Neural crest cell (in vitro differentiated cells): ENCODE measurements around the gene THAP10. TPM values are rescaled to one million over a fixed set of nuclear protein-coding genes. Genes with fewer than 3 reads are reported as not detected.
"Not testable (repeated sequence)": the region's sequence is repeated elsewhere in the genome, so short reads cannot be mapped to it uniquely, and the experiment has no call there.

Experiments used
- DNase-seq: peaks from one replicate; pipeline ENCODE4 v3.0.0; 2021; ENCODE audit warnings: low read depth, mixed read lengths, low spot score
- H3K27ac Mint-ChIP-seq: one replicate; pipeline ENCODE4 v1.8.0; 2021; ENCODE audit warnings: mild to moderate bottlenecking, mixed read lengths; ENCODE audit not compliant: unreplicated experiment
- H3K27me3 Mint-ChIP-seq: 2 replicates; pipeline ENCODE4 v1.8.0; 2021; ENCODE audit warnings: low read depth, mild to moderate bottlenecking, mixed read lengths
- H3K36me3 Mint-ChIP-seq: 2 replicates; pipeline ENCODE4 v1.8.0; 2021; ENCODE audit warnings: low read depth, mild to moderate bottlenecking, mixed read lengths
- H3K4me1 Mint-ChIP-seq: 2 replicates; pipeline ENCODE4 v1.8.0; 2021; ENCODE audit warnings: mixed read lengths
- H3K4me3 Mint-ChIP-seq: one replicate; pipeline ENCODE4 v1.8.0; 2021; ENCODE audit warnings: mild to moderate bottlenecking, mixed read lengths
- H3K9me3 Mint-ChIP-seq: 2 replicates; pipeline ENCODE4 v1.8.0; 2021; ENCODE audit warnings: mixed read lengths
- total RNA-seq: library from RNA; stranded (reverse); gene quantifications from 2 replicates; pipeline ENCODE4 v1.2.1, GENCODE V29; 2021
- TF ChIP-seq, protein P1 (sequence below): fragments of 200-600 bp; sonication (generic); conservative IDR thresholded peaks from 2 replicates; pipeline ENCODE4 v1.5.0; 2021; ENCODE audit warnings: antibody characterized with exemption, mild to moderate bottlenecking

Gene THAP10
- total RNA-seq, 1 donor from 2014 or later, result 7.5 TPM

GRCh38 chr15:70876683-70877082 lies 15.6 kb downstream of the THAP10 start:
- H3K36me3 Mint-ChIP-seq, result peaks cover 3% of the 10 kb centered on the region
- H3K4me3 Mint-ChIP-seq, result no peak overlapping the region
- no peak for DNase-seq
- H3K27me3 Mint-ChIP-seq, result peaks cover 4% of the 10 kb centered on the region
- peaks cover 6% of the 10 kb centered on the region for H3K4me1 Mint-ChIP-seq
- peaks cover 3% of the 10 kb centered on the region for H3K9me3 Mint-ChIP-seq
- H3K27ac Mint-ChIP-seq, result no peak overlapping the region
- TF ChIP-seq, protein P1, sequence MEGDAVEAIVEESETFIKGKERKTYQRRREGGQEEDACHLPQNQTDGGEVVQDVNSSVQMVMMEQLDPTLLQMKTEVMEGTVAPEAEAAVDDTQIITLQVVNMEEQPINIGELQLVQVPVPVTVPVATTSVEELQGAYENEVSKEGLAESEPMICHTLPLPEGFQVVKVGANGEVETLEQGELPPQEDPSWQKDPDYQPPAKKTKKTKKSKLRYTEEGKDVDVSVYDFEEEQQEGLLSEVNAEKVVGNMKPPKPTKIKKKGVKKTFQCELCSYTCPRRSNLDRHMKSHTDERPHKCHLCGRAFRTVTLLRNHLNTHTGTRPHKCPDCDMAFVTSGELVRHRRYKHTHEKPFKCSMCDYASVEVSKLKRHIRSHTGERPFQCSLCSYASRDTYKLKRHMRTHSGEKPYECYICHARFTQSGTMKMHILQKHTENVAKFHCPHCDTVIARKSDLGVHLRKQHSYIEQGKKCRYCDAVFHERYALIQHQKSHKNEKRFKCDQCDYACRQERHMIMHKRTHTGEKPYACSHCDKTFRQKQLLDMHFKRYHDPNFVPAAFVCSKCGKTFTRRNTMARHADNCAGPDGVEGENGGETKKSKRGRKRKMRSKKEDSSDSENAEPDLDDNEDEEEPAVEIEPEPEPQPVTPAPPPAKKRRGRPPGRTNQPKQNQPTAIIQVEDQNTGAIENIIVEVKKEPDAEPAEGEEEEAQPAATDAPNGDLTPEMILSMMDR, result no peak

- peaks cover 6% of the 10 kb centered on the region for H3K4me1 Mint-ChIP-seq
- no peak overlapping the region for H3K27ac Mint-ChIP-seq
- no peak for DNase-seq
- TF ChIP-seq, protein P1, result no peak
- no peak overlapping the region for H3K4me3 Mint-ChIP-seq
- peaks cover 4% of the 10 kb centered on the region for H3K27me3 Mint-ChIP-seq
- peaks cover 3% of the 10 kb centered on the region for H3K9me3 Mint-ChIP-seq
- H3K36me3 Mint-ChIP-seq, result peaks cover 3% of the 10 kb centered on the region
Observed at GRCh38 chr15:70876011-70876410, 16.2 kb downstream of the THAP10 start.

DNA sequence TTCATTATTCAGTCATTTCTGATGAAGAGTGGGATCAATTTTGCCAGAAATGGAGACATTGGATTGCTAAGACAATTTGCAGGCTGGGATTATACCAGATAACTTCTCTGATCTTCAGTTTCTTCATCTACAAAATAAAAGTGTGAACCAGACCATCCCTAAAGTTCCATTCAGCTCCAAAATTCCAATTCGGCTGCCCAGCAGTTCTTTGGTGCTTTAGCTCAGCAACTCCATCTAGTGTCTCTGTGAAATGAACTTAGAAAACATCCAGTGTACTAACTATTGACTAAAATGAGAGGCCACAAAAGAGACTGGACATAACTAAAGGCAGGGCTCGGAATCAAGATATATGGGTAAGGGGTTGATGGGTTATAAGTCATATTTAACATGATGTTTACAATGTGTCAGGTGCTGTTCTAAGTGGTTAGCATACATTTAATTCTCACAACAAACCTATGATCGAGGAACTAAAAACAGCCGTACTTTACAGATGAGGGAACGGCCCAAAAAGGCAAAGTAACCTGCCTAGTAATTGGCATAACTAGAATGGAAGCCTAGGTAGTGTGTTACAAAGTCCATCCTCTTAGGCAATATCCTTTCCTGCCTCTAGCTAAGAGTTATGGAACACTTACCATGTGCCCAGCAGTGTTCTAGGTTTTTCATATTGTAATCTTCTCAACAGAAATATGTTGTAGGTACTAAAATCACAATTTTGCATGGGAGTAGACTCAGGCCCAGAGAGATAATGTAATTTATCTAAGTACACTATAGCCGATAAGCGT lies 17.0 kb downstream of the THAP10 start:
- peaks cover 6% of the 10 kb centered on the region for H3K4me1 Mint-ChIP-seq
- H3K27ac Mint-ChIP-seq, result no peak overlapping the region
- peaks cover 4% of the 10 kb centered on the region for H3K27me3 Mint-ChIP-seq
- no peak for DNase-seq
- no peak overlapping the region for H3K4me3 Mint-ChIP-seq
- H3K36me3 Mint-ChIP-seq, result peaks cover 3% of the 10 kb centered on the region
- TF ChIP-seq, protein P1, result peak; percentile 50
- peaks cover 3% of the 10 kb centered on the region for H3K9me3 Mint-ChIP-seq

- Mint-ChIP-seq H3K27me3 (peaks cover 4% of the 10 kb centered on the region), H3K4me3 (no peak overlapping the region), H3K36me3 (no peaks in the 10 kb centered on the region), H3K27ac (no peak overlapping the region), H3K4me1 (peaks cover 6% of the 10 kb centered on the region), H3K9me3 (peaks cover 3% of the 10 kb centered on the region)
- TF ChIP-seq, protein P1, result no peak
- no peak for DNase-seq
Observed at GRCh38 chr15:70873232-70874054, 18.8 kb downstream of the THAP10 start.

DNA sequence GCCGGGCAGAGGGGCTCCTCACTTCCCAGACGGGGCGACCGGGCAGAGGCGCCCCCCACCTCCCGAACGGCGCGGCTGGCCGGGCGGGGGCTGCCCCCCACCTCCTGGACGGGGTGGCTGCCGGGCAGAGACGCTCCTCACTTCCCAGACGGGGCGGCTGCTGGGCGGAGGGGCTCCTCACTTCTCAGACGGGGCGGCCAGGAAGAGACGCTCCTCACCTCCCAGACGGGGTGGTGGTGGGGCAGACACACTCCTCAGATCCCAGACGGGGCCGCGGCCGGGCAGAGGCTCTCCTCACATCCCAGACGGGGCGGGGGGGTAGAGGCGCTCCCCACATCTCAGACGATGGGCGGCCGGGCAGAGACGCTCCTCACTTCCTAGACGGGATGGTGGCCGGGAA lies 20.7 kb downstream of the THAP10 start:
- not testable (repeated sequence) for H3K27ac Mint-ChIP-seq, H3K4me1 Mint-ChIP-seq, H3K4me3 Mint-ChIP-seq, H3K27me3 Mint-ChIP-seq, H3K36me3 Mint-ChIP-seq, DNase-seq, H3K9me3 Mint-ChIP-seq

- TF ChIP-seq, protein P1, result no peak
- peaks cover 4% of the 10 kb centered on the region for H3K27me3 Mint-ChIP-seq
- no peaks in the 10 kb centered on the region for H3K36me3 Mint-ChIP-seq
- no peak overlapping the region for H3K27ac Mint-ChIP-seq
- peaks cover 3% of the 10 kb centered on the region for H3K9me3 Mint-ChIP-seq
- H3K4me3 Mint-ChIP-seq, result no peak overlapping the region
- peaks cover 4% of the 10 kb centered on the region for H3K4me1 Mint-ChIP-seq
- DNase-seq, result no peak
Observed at GRCh38 chr15:70870051-70870450, 22.2 kb downstream of the THAP10 start.
